SK-N-SH (cell line): ENCODE data around the gene MAP3K7CL. TPM values are rescaled to one million over a fixed set of nuclear protein-coding genes. Genes with fewer than 3 reads are reported as not detected.

Source experiments
- CTCF ChIA-PET: fragments of 300-600, 350-600 bp; formaldehyde crosslinking; extraction: SDS; loops from one replicate; lab custom pipeline; 2021; lab: Yijun Ruan, JAX
- POLR2A ChIA-PET: fragments of 350-600 bp; sonication (Branson Sonifier 250); formaldehyde crosslinking; extraction: SDS; loops from one replicate; lab custom pipeline; 2020; ENCODE audit warnings: antibody characterized with exemption, inconsistent platforms; lab: Yijun Ruan, JAX
- DNase-seq: peaks from one replicate; pipeline ENCODE4 v3.0.0; 2012
- H2AFZ ChIP-seq: fragments of 200-600 bp; sonication (generic); 2 replicates; pipeline ENCODE4 v1.8.1; 2016; ENCODE audit warnings: antibody characterized with exemption, mild to moderate bottlenecking, low read depth
- H3F3A ChIP-seq: fragments of 200-600 bp; sonication (generic); replicated peaks from 2 replicates; pipeline ENCODE3; 2016; ENCODE audit warnings: antibody characterized with exemption, mild to moderate bottlenecking; ENCODE audit not compliant: insufficient read depth
- H3K27ac ChIP-seq, 2 experiments: fragments of 200-500 bp in 1 of 2; fragments of 200-600 bp in 1 of 2; sonication (Bioruptor generic) in 1 of 2; sonication (generic), shearing (Covaris generic) in 1 of 2; 2 replicates each; pipeline versions ENCODE4 v1.5.1 to v1.6.1; 2014 to 2016; ENCODE audit warnings: low read depth in 2 of 2, inconsistent platforms in 1 of 2, low read length in 1 of 2, mild to moderate bottlenecking in 1 of 2, mixed read lengths in 1 of 2
- H3K27me3 ChIP-seq: fragments of 200-600 bp; sonication (generic), shearing (Covaris generic); 2 replicates; pipeline ENCODE4 v1.6.1; 2016; ENCODE audit warnings: mixed run types; ENCODE audit not compliant: insufficient read depth
- H3K36me3 ChIP-seq, 2 experiments: fragments of 200-500 bp in 1 of 2; fragments of 200-600 bp in 1 of 2; sonication (Bioruptor generic) in 1 of 2; sonication (generic) in 1 of 2; replicated peaks in 1 of 2; 2 replicates each; pipeline versions ENCODE3 to v1.5.1; 2014 to 2016; ENCODE audit warnings: low read length in 1 of 2, mild to moderate bottlenecking in 1 of 2; ENCODE audit not compliant: insufficient read depth in 2 of 2, control insufficient read depth in 1 of 2
- H3K4me1 ChIP-seq, 2 experiments: fragments of 200-500 bp in 1 of 2; fragments of 200-600 bp in 1 of 2; sonication (Bioruptor generic) in 1 of 2; sonication (generic), shearing (Covaris generic) in 1 of 2; 2 replicates each; pipeline versions ENCODE4 v1.5.1 to v1.6.1; 2014 to 2016; ENCODE audit warnings: low read depth in 1 of 2, low read length in 1 of 2, mixed run types in 1 of 2; ENCODE audit not compliant: insufficient read depth in 2 of 2, control insufficient read depth in 1 of 2
- H3K4me2 ChIP-seq: fragments of 200-600 bp; sonication (generic), shearing (Covaris generic); 2 replicates; pipeline ENCODE4 v1.6.1; 2017; ENCODE audit warnings: mixed run types
- H3K4me3 ChIP-seq, 2 experiments: fragments of 200-500 bp in 1 of 2; fragments of 200-600 bp in 1 of 2; sonication (Bioruptor generic) in 1 of 2; sonication (generic), shearing (Covaris generic) in 1 of 2; 2 replicates each; pipeline versions ENCODE4 v1.5.1 to v1.8.1; 2014 to 2016; ENCODE audit warnings: low read depth in 2 of 2, inconsistent platforms in 1 of 2, low read length in 1 of 2, mild to moderate bottlenecking in 1 of 2, mixed read lengths in 1 of 2, moderate library complexity in 1 of 2
- H3K79me2 ChIP-seq: fragments of 200-600 bp; sonication (generic); 2 replicates; pipeline ENCODE4 v1.8.1; 2017; ENCODE audit warnings: mild to moderate bottlenecking; ENCODE audit not compliant: insufficient read depth
- H3K9ac ChIP-seq: fragments of 200-600 bp; sonication (generic); 2 replicates; pipeline ENCODE4 v1.6.1; 2017; ENCODE audit warnings: mixed run types
- H3K9me2 ChIP-seq: fragments of 200-600 bp; sonication (generic); 2 replicates; pipeline ENCODE4 v1.6.1; 2017; ENCODE audit warnings: mixed run types
- H3K9me3 ChIP-seq: fragments of 200-600 bp; sonication (generic); 2 replicates; pipeline ENCODE4 v1.6.1; 2017; ENCODE audit warnings: mixed run types, mild to moderate bottlenecking, moderate library complexity
- H4K20me1 ChIP-seq: fragments of 200-600 bp; sonication (generic); 2 replicates; pipeline ENCODE4 v1.6.1; 2017; ENCODE audit warnings: mild to moderate bottlenecking, mixed run types; ENCODE audit not compliant: insufficient read depth
- ELF1 ChIP-seq: IDR thresholded peaks from 2 replicates; pipeline ENCODE4 v1.4.0; 2012
- EZH2phosphoT487 ChIP-seq: fragments of 200-600 bp; sonication (generic); IDR thresholded peaks from 2 replicates; pipeline ENCODE4 v1.6.1; 2017; ENCODE audit warnings: low read depth, mixed run types, mild to moderate bottlenecking, antibody characterized with exemption, moderate library complexity, borderline replicate concordance
- FOSL2 ChIP-seq: IDR thresholded peaks from 2 replicates; pipeline ENCODE4 v1.4.0; 2012; ENCODE audit warnings: low read depth, mild to moderate bottlenecking, moderate library complexity, borderline replicate concordance
- FOXJ3 ChIP-seq: sonication (generic); formaldehyde crosslinking; IDR thresholded peaks from 2 replicates; pipeline ENCODE4 v1.5.1; 2020; ENCODE audit warnings: mild to moderate bottlenecking, missing genetic modification reagents
- GABPA ChIP-seq: IDR thresholded peaks from 2 replicates; pipeline ENCODE4 v1.4.0; 2012; ENCODE audit warnings: low read depth, mild to moderate bottlenecking
- NFIC ChIP-seq: IDR thresholded peaks from 2 replicates; pipeline ENCODE4 v1.4.0; 2012; ENCODE audit warnings: borderline replicate concordance
- NRF1 ChIP-seq: IDR thresholded peaks from 2 replicates; pipeline ENCODE4 v1.6.1; 2012; ENCODE audit warnings: low read depth, mild to moderate bottlenecking, low read length
- TAF1 ChIP-seq: IDR thresholded peaks from 2 replicates; pipeline ENCODE4 v1.6.1; 2012; ENCODE audit warnings: low read depth, mild to moderate bottlenecking, low read length, moderate library complexity, borderline replicate concordance
- YY1 ChIP-seq: IDR thresholded peaks from 2 replicates; pipeline ENCODE4 v1.4.0; 2012; ENCODE audit warnings: low read depth, mild to moderate bottlenecking
- WGBS: methylation state at CpG from one replicate; pipeline ENCODE4 v1.1.6; 2017; ENCODE audit warnings: low lambda C conversion rate; 5-methylcytosine and 5-hydroxymethylcytosine counted together
- polyA plus RNA-seq, 3 experiments: library from polyadenylated mRNA; depleted of rRNA; stranded (reverse); fragments of >200 nt; gene quantifications; 2 replicates each; pipeline ENCODE4 v1.2.3, GENCODE V29; 2012
- TF ChIP-seq, protein P1 (sequence below): fragments of 150-350 bp; IDR thresholded peaks from 2 replicates; pipeline ENCODE4 v1.6.1; 2016; ENCODE audit warnings: mild to moderate bottlenecking, low read depth, low read length
- TF ChIP-seq, protein P2 (sequence below): fragments of 150-350 bp; IDR thresholded peaks from 2 replicates; pipeline ENCODE4 v1.6.1; 2017; ENCODE audit warnings: antibody characterized with exemption, low read length, low read depth, borderline replicate concordance
- TF ChIP-seq, protein P3 (sequence below): IDR thresholded peaks from 2 replicates; pipeline ENCODE4 v1.4.0; 2012; ENCODE audit warnings: low read depth, borderline replicate concordance
- TF ChIP-seq, protein P4 (sequence below): IDR thresholded peaks from 2 replicates; pipeline ENCODE4 v1.4.0; 2012; ENCODE audit warnings: low read depth
- TF ChIP-seq, protein P5 (sequence below): IDR thresholded peaks from 2 replicates; pipeline ENCODE4 v1.6.1; 2012; ENCODE audit warnings: mild to moderate bottlenecking, low read depth, low read length, moderate library complexity

MAP3K7CL gene
- polyA plus RNA-seq, 1 of the 3 experiments (the other 2 are of a cell fraction) = 2.3 TPM

DNA sequence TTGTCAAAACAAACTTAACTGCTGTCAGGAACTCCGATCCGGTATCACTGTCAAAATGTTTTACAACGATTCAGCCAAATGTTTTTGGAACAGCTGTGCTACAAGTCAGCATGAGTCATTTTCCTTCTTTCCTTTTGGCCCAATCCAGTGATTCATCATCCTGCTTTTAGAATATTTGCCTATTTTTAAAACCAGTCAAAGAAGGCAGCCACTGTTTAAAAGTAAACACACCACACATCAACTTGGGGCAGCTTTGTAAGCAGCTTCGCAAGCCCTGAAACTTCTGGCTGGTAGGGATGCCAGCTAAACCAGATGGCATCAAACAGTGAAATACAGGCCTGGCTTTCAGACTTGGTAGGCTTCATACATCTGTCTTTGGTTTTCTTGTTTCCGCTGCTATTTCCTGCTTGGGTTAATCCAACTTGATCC is 14.9 kb downstream of the MAP3K7CL start (continued):
- TF ChIP-seq, protein P1, sequence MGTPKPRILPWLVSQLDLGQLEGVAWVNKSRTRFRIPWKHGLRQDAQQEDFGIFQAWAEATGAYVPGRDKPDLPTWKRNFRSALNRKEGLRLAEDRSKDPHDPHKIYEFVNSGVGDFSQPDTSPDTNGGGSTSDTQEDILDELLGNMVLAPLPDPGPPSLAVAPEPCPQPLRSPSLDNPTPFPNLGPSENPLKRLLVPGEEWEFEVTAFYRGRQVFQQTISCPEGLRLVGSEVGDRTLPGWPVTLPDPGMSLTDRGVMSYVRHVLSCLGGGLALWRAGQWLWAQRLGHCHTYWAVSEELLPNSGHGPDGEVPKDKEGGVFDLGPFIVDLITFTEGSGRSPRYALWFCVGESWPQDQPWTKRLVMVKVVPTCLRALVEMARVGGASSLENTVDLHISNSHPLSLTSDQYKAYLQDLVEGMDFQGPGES = no peak
- TF ChIP-seq, protein P2, sequence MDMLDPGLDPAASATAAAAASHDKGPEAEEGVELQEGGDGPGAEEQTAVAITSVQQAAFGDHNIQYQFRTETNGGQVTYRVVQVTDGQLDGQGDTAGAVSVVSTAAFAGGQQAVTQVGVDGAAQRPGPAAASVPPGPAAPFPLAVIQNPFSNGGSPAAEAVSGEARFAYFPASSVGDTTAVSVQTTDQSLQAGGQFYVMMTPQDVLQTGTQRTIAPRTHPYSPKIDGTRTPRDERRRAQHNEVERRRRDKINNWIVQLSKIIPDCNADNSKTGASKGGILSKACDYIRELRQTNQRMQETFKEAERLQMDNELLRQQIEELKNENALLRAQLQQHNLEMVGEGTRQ = no peak
- peak; percentile 47; the same call in 1 of the 2 replicates for TF ChIP-seq ELF1
- no peak for TF ChIP-seq FOXJ3 (CRISPR knock-in tag)
- 0 out of 2 replicates have a peak, but pooled peaks have one; percentile 39 for TF ChIP-seq GABPA
- peak; percentile 90 for TF ChIP-seq NFIC
- no peak for TF ChIP-seq NRF1
- no peak for TF ChIP-seq TAF1
- TF ChIP-seq, all 33 proteins: peak for 18

DNA sequence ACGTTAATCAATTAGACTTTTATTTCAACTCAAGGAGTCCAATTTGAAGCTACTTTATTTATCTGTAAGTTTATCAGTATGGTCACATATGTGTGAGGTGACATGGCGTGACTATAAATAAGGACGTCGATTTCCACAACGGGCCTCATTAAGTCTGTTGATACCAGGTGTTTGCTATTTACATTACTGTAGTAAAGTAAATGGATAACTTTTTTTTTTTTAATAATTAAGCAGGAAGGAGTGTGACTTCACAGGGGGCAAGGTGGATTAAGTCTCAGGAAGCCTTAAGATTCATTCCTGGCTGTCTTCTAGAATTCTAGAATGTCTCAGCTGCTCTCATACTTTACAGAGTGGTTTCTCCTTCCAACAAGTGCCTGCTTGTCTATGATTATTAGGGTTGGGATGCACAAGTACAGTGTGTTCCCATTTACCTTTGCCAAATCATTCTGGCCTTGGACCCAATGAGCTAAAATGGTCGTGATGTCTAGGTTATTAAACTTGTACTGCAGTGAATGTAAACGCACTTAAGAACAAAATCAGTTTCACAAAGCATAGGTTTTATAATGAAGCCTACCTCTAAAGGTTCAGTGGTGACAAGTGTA is 15.5 kb downstream of the MAP3K7CL start:
- Histone ChIP-seq H3K4me2 (peak overlapping the region; percentile 54), H2AFZ (peak overlapping the region; percentile 19; the same call in 1 of the 2 replicates), H3F3A (peaks cover 40% of the 10 kb centered on the region), H3K36me3 (no peaks in the 10 kb centered on the region), H3K4me1 (peaks cover 0 to 30% of the 10 kb centered on the region in 2 experiments; a peak in 2 of 4 replicates), H3K27ac (peak overlapping the region; percentile 79 to 84), H3K27me3 (no peaks in the 10 kb centered on the region), H3K9me3 (no peaks in the 10 kb centered on the region), H3K79me2 (no peaks in the 10 kb centered on the region), H3K9ac (peak overlapping the region; percentile 29; the same call in 1 of the 2 replicates), H3K4me3 (0 out of 4 replicates have a peak overlapping the region, but pooled peaks of 1 of the 2 experiments have one; percentile 8), H3K9me2 (no peaks in the 10 kb centered on the region), H4K20me1 (no peaks in the 10 kb centered on the region)
- WGBS = 41% methylated on average over 7 of the region's 7 CpGs
- ChIA-PET POLR2A (no interaction called here), CTCF (interaction anchor here (1.8 kb wide), 1 partner anchor 19 kb away, joined by 6 read pairs; no protein-coding TSS in a partner anchor)
- no peak for DNase-seq
- TF ChIP-seq ELF1 = no peak
- TF ChIP-seq, protein P2 = no peak
- TF ChIP-seq, protein P3, sequence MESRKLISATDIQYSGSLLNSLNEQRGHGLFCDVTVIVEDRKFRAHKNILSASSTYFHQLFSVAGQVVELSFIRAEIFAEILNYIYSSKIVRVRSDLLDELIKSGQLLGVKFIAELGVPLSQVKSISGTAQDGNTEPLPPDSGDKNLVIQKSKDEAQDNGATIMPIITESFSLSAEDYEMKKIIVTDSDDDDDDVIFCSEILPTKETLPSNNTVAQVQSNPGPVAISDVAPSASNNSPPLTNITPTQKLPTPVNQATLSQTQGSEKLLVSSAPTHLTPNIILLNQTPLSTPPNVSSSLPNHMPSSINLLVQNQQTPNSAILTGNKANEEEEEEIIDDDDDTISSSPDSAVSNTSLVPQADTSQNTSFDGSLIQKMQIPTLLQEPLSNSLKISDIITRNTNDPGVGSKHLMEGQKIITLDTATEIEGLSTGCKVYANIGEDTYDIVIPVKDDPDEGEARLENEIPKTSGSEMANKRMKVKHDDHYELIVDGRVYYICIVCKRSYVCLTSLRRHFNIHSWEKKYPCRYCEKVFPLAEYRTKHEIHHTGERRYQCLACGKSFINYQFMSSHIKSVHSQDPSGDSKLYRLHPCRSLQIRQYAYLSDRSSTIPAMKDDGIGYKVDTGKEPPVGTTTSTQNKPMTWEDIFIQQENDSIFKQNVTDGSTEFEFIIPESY = no peak
- TF ChIP-seq, protein P4, sequence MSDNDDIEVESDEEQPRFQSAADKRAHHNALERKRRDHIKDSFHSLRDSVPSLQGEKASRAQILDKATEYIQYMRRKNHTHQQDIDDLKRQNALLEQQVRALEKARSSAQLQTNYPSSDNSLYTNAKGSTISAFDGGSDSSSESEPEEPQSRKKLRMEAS = no peak
- TF ChIP-seq EZH2phosphoT487 = no peak
- no peak for TF ChIP-seq YY1
- no peak for TF ChIP-seq FOXJ3 (CRISPR knock-in tag)
- no peak for TF ChIP-seq FOSL2
- TF ChIP-seq, protein P5, sequence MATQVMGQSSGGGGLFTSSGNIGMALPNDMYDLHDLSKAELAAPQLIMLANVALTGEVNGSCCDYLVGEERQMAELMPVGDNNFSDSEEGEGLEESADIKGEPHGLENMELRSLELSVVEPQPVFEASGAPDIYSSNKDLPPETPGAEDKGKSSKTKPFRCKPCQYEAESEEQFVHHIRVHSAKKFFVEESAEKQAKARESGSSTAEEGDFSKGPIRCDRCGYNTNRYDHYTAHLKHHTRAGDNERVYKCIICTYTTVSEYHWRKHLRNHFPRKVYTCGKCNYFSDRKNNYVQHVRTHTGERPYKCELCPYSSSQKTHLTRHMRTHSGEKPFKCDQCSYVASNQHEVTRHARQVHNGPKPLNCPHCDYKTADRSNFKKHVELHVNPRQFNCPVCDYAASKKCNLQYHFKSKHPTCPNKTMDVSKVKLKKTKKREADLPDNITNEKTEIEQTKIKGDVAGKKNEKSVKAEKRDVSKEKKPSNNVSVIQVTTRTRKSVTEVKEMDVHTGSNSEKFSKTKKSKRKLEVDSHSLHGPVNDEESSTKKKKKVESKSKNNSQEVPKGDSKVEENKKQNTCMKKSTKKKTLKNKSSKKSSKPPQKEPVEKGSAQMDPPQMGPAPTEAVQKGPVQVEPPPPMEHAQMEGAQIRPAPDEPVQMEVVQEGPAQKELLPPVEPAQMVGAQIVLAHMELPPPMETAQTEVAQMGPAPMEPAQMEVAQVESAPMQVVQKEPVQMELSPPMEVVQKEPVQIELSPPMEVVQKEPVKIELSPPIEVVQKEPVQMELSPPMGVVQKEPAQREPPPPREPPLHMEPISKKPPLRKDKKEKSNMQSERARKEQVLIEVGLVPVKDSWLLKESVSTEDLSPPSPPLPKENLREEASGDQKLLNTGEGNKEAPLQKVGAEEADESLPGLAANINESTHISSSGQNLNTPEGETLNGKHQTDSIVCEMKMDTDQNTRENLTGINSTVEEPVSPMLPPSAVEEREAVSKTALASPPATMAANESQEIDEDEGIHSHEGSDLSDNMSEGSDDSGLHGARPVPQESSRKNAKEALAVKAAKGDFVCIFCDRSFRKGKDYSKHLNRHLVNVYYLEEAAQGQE = no peak
- no peak for TF ChIP-seq NFIC
